Suppressor macrophage (primary cell): ENCODE results near the gene SUPT6H.

ENCODE experiments used
- DNase-seq, 4 experiments: peaks; one replicate each; pipeline ENCODE4 v3.0.0-alpha.2; 2020 to 2022

Gene SUPT6H

GRCh38 chr17:28751600-28752366 is 89.8 kb downstream of the SUPT6H start:
- DNase-seq: no peak
